Body of pancreas (tissue), 4 donors: ENCODE data around the gene MDM1. TPM values are rescaled to one million over a fixed set of nuclear protein-coding genes. Genes with fewer than 3 reads are reported as not detected.

Experiments used
- ATAC-seq: fragments of 150-250 bp; one replicate; pipeline ENCODE4 v1.9.1; 2016
- DNase-seq, 4 donors: peaks; one replicate each; pipeline ENCODE4 v3.0.0-alpha.2; 2019
- H3K27ac ChIP-seq, 4 donors: fragments of 200-600 bp; sonication (generic); 1 replicate in 3 of 4; 2 replicates in 1 of 4; pipeline versions ENCODE4 v1.5.1 to v1.6.1; 2016 to 2019; ENCODE audit warnings: mild to moderate bottlenecking in 1 of 4, mixed read lengths in 1 of 4, moderate library complexity in 1 of 4
- H3K27me3 ChIP-seq, 2 donors: fragments of 200-600 bp; sonication (generic); one replicate each; pipeline ENCODE4 v1.6.0; 2016; ENCODE audit warnings: mild to moderate bottlenecking in 1 of 2
- H3K36me3 ChIP-seq, 2 donors: fragments of 200-600 bp; sonication (generic); replicated peaks in 1 of 2; 2 replicates each; pipeline ENCODE4 v1.5.1; 2016; ENCODE audit warnings: low read depth in 2 of 2; ENCODE audit not compliant: insufficient read depth in 1 of 2
- H3K4me1 ChIP-seq: fragments of 200-600 bp; sonication (generic); one replicate; pipeline ENCODE4 v1.6.0; 2016
- H3K4me3 ChIP-seq, 2 donors: fragments of 200-600 bp; sonication (generic); 1 replicate in 1 of 2; 2 replicates in 1 of 2; pipeline ENCODE4 v1.5.1; 2016 to 2019
- H3K9me3 ChIP-seq, 3 donors: fragments of 200-600 bp; sonication (generic); 1 replicate in 2 of 3; 2 replicates in 1 of 3; pipeline ENCODE4 v1.5.1; 2016
- POLR2A ChIP-seq, 3 donors: fragments of 450-650 bp; IDR thresholded peaks; one replicate each; pipeline ENCODE4 v1.6.1; 2016; ENCODE audit warnings: antibody characterized with exemption in 3 of 3, mild to moderate bottlenecking in 2 of 3
- WGBS, 2 donors: methylation state at CpG; one replicate each; pipeline ENCODE4 v1.1.5; 2017; 5-methylcytosine and 5-hydroxymethylcytosine counted together
- intact Hi-C: fragments of 100-400 bp; cut with DNase I; formaldehyde crosslinking; loops from one replicate; pipeline ENCODE4 v1.15.1; 2023
- total RNA-seq, 2 donors: library from RNA; depleted of rRNA; stranded (reverse); fragments of >200 nt; gene quantifications; one replicate each; pipeline ENCODE4 v1.1.0, GENCODE V29; 2016
- TF ChIP-seq, protein P1 (sequence below), 7 experiments: fragments of 450-650 bp in 4 of 7; fragments of 200-600 bp in 3 of 7; sonication (generic) in 3 of 7; IDR thresholded peaks; one replicate each; pipeline ENCODE4 v1.5.1; 2016 to 2019; ENCODE audit warnings: antibody characterized with exemption in 7 of 7

Gene MDM1
- total RNA-seq, 2 donors from 2014 or later, result 6.0 to 10.9 TPM

DNA sequence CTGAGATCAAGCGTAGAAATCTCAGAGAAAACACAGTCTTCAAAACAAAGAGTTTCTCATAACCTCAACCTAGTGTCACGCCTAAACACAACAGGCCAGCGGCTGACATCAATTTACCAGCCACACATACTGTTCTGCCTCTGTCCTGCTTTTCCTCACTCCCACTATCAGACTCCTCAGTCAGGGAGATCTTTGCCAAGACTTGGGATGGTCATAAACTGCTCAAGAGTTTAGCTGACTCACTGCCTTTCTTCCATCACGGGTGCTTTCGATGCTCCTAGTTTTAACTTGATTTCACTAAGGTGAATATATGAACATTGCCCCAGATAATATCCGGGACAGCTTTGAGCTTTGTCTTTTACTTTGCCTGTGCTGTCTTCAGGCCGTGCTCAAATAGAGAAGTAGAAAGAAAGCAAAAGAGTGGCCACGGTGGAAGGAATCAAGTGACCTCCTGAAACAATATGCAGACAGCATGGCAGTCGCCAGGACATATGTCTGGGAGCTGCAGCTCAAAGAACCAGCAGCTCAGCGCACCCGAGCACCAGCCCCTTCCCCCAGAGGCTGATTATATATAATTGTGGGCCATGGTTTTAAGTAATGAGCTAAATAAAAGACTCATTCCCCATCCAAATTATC lies 12.1 kb downstream of the MDM1 start:
- Histone ChIP-seq H3K4me3 (no peak overlapping the region), H3K36me3 (peaks cover 0 to 1% of the 10 kb centered on the region in 2 donors), H3K27ac (no peak overlapping the region), H3K9me3 (no peaks in the 10 kb centered on the region), H3K27me3 (no peaks in the 10 kb centered on the region), H3K4me1 (no peaks in the 10 kb centered on the region)
- ATAC-seq (peak; percentile 50), DNase-seq (peak in 2 of 4 donors; percentile 7 to 44)
- WGBS, 2 donors, result 73 to 75% methylated on average over 11 of the region's 11 CpGs
- intact Hi-C loops, result no loop called here
- TF ChIP-seq, protein P1, sequence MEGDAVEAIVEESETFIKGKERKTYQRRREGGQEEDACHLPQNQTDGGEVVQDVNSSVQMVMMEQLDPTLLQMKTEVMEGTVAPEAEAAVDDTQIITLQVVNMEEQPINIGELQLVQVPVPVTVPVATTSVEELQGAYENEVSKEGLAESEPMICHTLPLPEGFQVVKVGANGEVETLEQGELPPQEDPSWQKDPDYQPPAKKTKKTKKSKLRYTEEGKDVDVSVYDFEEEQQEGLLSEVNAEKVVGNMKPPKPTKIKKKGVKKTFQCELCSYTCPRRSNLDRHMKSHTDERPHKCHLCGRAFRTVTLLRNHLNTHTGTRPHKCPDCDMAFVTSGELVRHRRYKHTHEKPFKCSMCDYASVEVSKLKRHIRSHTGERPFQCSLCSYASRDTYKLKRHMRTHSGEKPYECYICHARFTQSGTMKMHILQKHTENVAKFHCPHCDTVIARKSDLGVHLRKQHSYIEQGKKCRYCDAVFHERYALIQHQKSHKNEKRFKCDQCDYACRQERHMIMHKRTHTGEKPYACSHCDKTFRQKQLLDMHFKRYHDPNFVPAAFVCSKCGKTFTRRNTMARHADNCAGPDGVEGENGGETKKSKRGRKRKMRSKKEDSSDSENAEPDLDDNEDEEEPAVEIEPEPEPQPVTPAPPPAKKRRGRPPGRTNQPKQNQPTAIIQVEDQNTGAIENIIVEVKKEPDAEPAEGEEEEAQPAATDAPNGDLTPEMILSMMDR (IDR thresholded peaks at IDR 0.05), result no peak
- TF ChIP-seq POLR2A (IDR thresholded peaks at IDR 0.05), result no peak

DNA sequence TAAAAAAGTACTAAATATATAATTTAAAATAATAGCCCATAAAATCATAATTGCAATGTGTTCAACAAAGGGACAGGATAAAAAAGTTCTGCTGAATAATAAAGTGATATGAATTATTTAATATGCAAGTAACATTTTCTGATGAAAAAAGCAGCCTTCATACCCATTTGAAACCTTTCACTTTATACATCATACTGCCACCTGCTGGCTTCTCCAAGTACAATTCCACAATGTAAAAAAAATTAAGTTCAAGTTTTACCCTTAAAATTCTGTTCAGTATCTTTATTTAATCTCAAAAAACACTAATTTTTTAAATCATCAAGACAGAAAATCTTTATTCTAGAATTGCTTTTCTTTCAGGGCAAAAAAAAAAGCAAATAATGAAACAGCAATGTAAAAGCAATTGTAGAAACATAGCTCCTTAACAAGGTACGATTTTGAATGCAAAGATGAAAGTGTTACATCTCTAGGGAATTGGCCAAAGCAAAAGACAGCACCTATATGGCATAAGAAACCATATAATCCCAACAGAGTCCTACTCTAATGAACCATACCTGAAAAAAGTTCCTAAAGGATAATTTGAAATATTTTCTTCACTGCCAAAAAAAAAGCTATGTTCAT lies 15.0 kb downstream of the MDM1 start:
- intact Hi-C loops, result no loop called here
- WGBS, 2 donors, result 87 to 96% methylated on average over 1 of the region's 1 CpG
- ATAC-seq (no peak), DNase-seq (peak; percentile 43 to 54 (median 50))
- Histone ChIP-seq H3K27me3 (no peaks in the 10 kb centered on the region), H3K4me1 (no peaks in the 10 kb centered on the region), H3K27ac (no peak overlapping the region), H3K36me3 (peaks cover 0 to 5% of the 10 kb centered on the region in 2 donors), H3K4me3 (no peak overlapping the region), H3K9me3 (no peaks in the 10 kb centered on the region)
- no peak for TF ChIP-seq POLR2A (IDR thresholded peaks at IDR 0.05)
- TF ChIP-seq, protein P1 (IDR thresholded peaks at IDR 0.05), result peak; percentile 9 to 83 (median 62)

DNA sequence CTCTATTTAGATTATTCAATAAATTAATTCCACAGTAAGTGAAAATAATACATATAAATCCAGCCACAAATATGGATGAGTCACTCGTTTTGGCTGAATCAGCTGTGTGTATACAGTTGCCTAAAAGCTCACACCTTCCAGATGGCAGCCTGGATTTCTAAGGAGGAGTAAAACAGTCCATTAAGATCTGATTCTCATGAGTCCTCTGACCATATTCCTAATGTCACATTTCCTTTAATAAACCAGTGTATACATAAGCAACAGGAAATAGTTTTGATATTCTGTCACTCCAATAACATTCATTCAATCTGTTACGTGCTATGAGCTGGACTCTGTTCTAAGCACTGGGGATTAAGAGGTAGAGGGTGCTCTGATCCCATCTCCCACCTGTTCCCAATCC lies 21.8 kb downstream of the MDM1 start:
- WGBS, 2 donors, result 76 to 80% methylated on average over 2 of the region's 2 CpGs
- Histone ChIP-seq H3K36me3 (peaks cover 0 to 7% of the 10 kb centered on the region in 2 donors), H3K4me3 (no peak overlapping the region), H3K27me3 (no peaks in the 10 kb centered on the region), H3K4me1 (no peaks in the 10 kb centered on the region), H3K27ac (no peak overlapping the region), H3K9me3 (no peaks in the 10 kb centered on the region)
- DNase-seq (no peak), ATAC-seq (no peak)
- TF ChIP-seq POLR2A (IDR thresholded peaks at IDR 0.05), result no peak
- TF ChIP-seq, protein P1 (IDR thresholded peaks at IDR 0.05), result no peak
- intact Hi-C loops, result loop anchor here (5.0 kb wide), 1 partner anchor 83 kb away; the partner anchor contains the start of gene IL26

DNA sequence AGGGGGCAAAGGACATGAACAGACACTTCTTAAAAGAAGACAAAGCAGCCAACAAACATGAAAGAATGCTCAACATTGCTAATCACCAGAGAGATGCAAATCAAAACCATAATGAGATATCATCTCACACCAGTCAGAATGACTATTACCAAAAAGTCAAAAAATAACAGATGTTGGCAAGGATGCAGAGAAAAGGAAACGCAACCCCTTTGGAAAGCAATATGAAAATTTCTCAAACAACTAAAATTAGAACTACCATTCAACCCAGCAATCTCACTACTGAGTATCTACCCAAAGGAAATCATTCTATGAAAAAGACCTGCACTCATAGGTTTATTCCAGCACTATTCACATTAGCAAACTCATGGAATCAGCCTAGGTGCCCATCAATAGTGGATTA lies 25.6 kb downstream of the MDM1 start:
- no peak overlapping the region for H3K4me3 ChIP-seq
- WGBS, 2 donors, result 90 to 100% methylated on average over 1 of the region's 1 CpG
- no peaks in the 10 kb centered on the region for H3K9me3 ChIP-seq
- intact Hi-C loops, result no loop called here
- H3K4me1 ChIP-seq, result no peaks in the 10 kb centered on the region
- no peak overlapping the region for H3K27ac ChIP-seq
- no peaks in the 10 kb centered on the region for H3K27me3 ChIP-seq
- H3K36me3 ChIP-seq, result peaks cover 0 to 3% of the 10 kb centered on the region in 2 donors
- ATAC-seq, result no peak
- DNase-seq, result no peak
- no peak for TF ChIP-seq POLR2A (IDR thresholded peaks at IDR 0.05)
- TF ChIP-seq, protein P1 (IDR thresholded peaks at IDR 0.05), result no peak
